Spleen (tissue), 7 donors: Measurements from ENCODE around the gene XIRP1.

ENCODE experiments used
- POLR2A ChIP-seq, 3 donors: fragments of 450-650 bp; IDR thresholded peaks; one replicate each; pipeline ENCODE4 v1.5.1; 2017; ENCODE audit warnings: antibody characterized with exemption in 3 of 3, mild to moderate bottlenecking in 1 of 3
- POLR2AphosphoS5 ChIP-seq, 3 donors: sonication (generic); formaldehyde crosslinking; IDR thresholded peaks; one replicate each; pipeline ENCODE4 v1.5.1; 2017; ENCODE audit warnings: antibody characterized with exemption in 3 of 3
- TF ChIP-seq, protein P1 (sequence below), 11 experiments: fragments of 200-600 bp in 7 of 11; fragments of 450-650 bp in 4 of 11; sonication (generic) in 4 of 11; IDR thresholded peaks in 8 of 11; conservative IDR thresholded peaks in 3 of 11; 1 replicate in 7 of 11; 2 replicates in 4 of 11; pipeline versions ENCODE4 v1.4.0 to v1.8.0; 2016 to 2021; ENCODE audit warnings: antibody characterized with exemption in 11 of 11, inconsistent platforms in 4 of 11, mild to moderate bottlenecking in 1 of 11
- donor health status: DM: no; HTN: no; CAD: no; lungs with moderate emphysema.
- donor health status: DM: no; HTN: no; CAD: no.
- donor health status: DM: no; HTN: no; CAD: no.

DNA sequence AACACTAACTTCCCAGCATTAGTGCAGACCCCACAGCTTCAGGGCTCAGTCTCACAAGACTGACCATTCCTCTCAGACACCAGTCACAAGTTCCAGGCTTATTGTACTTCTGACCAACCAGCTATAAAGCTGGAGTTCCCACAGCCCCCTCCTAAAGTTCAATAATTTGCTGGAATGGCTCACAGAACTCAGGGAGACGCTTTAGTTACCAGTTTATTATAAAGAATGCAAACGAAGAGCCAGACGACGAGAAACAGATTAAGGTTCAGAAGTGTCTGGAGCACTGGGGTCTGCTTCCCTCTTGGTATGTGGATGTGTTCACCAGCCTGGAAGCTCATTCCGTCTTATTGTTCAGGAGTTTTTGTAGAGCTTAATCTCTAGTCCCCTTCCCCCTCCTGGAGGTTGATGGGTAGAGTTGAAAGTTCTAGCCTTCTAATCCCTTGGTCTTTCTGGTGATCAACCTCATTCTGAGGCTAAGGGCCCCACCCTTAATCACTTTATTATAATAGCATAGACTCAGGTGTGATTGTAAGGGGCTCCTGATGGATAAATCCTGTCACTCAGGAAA lies 34.2 kb downstream of the XIRP1 start:
- TF ChIP-seq, protein P1, sequence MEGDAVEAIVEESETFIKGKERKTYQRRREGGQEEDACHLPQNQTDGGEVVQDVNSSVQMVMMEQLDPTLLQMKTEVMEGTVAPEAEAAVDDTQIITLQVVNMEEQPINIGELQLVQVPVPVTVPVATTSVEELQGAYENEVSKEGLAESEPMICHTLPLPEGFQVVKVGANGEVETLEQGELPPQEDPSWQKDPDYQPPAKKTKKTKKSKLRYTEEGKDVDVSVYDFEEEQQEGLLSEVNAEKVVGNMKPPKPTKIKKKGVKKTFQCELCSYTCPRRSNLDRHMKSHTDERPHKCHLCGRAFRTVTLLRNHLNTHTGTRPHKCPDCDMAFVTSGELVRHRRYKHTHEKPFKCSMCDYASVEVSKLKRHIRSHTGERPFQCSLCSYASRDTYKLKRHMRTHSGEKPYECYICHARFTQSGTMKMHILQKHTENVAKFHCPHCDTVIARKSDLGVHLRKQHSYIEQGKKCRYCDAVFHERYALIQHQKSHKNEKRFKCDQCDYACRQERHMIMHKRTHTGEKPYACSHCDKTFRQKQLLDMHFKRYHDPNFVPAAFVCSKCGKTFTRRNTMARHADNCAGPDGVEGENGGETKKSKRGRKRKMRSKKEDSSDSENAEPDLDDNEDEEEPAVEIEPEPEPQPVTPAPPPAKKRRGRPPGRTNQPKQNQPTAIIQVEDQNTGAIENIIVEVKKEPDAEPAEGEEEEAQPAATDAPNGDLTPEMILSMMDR (IDR thresholded peaks at IDR 0.05 in 8 of 11, conservative IDR thresholded peaks at IDR 0.05 in 3 of 11), result no peak
- no peak for TF ChIP-seq POLR2A (IDR thresholded peaks at IDR 0.05)
- no peak for TF ChIP-seq POLR2AphosphoS5 (IDR thresholded peaks at IDR 0.05)
